HK-2 (cell line): ENCODE results near the gene SLAIN2.
A peak's percentile ranks its signal among the peaks of the same experiment; 100 is the strongest.

Experiments used
- DNase-seq: peaks from one replicate; pipeline ENCODE4 v3.0.0-alpha.2; 2018; ENCODE audit not compliant: unreplicated experiment

Gene SLAIN2

GRCh38 chr4:48334900-48335384 is 6.4 kb upstream of the SLAIN2 start:
- DNase-seq: no peak

DNA sequence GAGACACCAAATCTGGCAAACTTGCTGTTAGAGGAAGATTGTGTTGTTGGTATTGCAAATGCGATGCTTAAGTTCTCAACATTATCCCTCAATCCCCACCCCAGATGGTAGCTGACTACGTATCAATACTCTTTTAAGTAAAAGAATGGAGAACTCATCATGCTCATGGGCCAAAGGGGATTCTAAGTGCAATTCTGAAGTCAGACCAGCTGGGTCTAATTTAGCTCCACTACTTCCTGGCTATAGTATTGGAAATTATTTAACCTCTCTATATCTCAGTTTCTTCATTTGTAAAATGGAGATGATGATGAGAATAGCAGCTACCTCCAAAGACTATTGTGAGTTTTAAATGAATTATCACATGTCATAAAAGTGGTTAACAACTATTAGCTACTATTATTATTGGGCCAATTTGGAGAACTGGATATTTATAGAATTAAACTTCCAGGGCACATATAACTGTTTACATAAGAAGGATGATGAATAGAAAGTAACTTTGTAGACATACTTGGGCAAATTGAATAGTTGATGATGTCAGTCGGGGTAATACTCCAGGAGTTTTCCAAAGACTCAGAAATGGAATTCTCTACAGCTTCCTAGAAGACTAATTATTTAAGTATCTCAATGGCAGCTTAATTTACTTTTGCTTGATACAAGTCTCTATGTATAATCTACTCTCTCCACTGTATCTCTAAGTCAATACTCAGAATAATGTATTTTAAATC is 5.0 kb upstream of the SLAIN2 start:
- DNase-seq: no peak

- DNase-seq: no peak
Observed at GRCh38 chr4:48337731-48338130, 3.6 kb upstream of the SLAIN2 start.

DNA sequence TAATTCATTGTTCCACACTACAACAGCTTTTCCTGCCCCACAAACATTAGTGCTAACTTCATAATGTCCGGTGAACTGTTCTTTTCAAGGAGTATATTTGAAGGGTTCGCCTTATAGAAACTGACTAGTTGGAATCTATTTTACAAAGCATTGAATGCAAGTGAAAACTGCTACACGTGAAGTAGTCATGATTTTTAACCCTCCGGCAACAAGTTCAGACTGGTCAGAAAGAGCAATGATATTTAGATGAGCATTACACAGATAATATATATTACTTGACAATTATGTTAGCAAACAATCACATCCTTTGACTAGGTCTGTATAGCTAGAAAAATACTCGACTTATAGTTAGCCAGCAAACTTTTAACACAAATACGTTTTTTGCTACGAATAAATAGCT is 1.7 kb upstream of the SLAIN2 start:
- DNase-seq: no peak

GRCh38 chr4:48340276-48340964 is 909 bp upstream of the SLAIN2 start:
- no peak for DNase-seq

DNA sequence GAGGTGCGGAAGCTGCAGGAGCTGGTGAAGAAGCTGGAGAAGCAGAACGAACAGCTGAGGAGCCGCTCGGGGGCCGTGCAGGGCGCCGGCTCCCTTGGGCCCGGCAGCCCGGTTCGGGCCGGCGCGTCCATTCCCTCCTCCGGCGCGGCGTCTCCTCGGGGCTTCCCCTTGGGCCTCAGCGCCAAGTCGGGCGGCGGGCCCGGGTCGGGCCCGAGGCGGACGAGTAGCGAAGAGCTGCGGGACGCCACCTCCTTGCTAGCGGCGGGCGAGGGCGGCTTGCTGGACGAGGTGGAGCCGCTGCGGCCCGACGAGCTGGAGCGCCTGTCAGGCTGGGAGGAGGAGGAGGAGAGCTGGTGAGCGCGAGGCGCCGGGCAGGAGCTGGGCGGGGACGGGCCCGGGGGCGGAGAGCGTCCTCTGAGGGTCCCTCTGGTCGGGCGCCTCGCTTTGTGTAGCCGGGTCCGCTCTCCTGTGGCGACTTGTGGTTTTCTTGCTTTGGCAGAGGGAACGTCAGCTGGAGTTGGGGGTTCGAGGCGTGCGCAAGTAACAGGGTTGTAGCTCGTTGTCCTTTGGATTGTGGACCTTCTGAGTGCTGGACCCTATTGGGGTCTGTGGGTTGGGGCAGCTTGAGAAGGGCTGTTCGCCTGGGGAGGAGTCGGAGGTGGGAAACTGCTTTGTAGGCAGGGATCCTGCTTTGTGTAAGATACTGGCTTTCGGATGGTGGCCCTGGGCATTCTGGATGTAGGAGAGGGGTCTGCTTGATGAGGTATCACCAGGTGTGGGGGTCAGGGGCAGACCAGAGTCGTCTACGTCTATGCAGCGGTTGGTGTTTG is 662 bp downstream of the SLAIN2 start:
- DNase-seq: peak; percentile 75

DNA sequence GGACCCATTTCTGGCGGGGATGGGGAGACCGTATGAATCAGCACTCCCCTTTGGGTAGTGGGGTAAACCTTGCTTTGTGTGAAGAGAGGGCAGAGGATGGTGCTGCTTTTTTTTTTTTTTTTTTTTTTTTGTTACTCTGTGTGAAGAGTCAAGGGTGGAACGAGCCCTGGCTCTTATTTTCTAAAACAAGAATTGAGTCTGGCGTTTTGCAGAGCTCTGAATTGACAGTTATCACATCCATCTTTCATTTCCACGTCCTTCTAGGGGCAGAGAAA is 1.2 kb downstream of the SLAIN2 start:
- no peak for DNase-seq

GRCh38 chr4:48343035-48343434 is 1.7 kb downstream of the SLAIN2 start:
- DNase-seq: no peak

DNA sequence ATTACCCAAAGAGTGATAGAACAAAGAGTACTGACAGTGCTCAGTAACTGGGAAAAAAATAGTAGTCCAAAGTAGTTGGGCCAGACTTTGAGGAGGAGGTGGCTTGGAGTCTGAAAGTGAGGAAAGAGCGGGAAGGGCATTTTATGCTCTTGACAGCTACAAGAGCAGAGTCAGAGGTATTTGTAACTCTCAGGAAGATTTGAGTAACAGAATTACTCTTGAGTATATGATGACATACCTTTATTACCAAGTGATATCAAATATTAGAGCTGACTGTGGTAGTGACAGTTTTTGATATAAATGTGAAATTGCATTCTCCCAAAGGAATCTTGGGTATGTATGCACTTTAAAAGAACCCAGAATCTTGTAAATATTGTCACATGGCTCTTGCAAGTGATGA is 2.2 kb downstream of the SLAIN2 start:
- no peak for DNase-seq

- no peak for DNase-seq
Observed at GRCh38 chr4:48345542-48345941, 4.2 kb downstream of the SLAIN2 start.

GRCh38 chr4:48346594-48346993 is 5.3 kb downstream of the SLAIN2 start:
- no peak for DNase-seq

GRCh38 chr4:48347282-48347921 is 6.1 kb downstream of the SLAIN2 start:
- no peak for DNase-seq

GRCh38 chr4:48350871-48351270 is 9.5 kb downstream of the SLAIN2 start:
- no peak for DNase-seq

GRCh38 chr4:48352793-48353192 is 11.5 kb downstream of the SLAIN2 start:
- no peak for DNase-seq

DNA sequence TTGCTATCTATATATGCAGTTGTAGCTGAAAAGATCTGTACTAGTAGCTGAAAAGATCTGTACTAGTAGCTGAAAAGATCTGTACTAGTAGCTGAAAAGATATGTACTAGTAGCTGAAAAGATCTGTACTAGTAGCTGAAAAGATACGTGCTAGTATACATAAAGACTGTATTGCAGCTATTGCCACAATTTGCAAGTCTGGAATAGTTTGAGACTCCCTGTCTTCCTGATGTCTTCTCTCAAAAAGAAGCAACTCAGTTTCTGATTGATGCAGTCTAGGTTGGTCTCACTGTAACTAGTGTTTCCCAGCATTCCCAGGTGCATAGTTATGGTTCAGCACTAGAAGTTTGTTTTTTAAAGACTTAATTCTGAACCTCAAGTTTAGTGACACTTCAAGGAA is 15.0 kb downstream of the SLAIN2 start:
- DNase-seq: no peak

- no peak for DNase-seq
Observed at GRCh38 chr4:48360285-48361011, 19.1 kb downstream of the SLAIN2 start.

DNA sequence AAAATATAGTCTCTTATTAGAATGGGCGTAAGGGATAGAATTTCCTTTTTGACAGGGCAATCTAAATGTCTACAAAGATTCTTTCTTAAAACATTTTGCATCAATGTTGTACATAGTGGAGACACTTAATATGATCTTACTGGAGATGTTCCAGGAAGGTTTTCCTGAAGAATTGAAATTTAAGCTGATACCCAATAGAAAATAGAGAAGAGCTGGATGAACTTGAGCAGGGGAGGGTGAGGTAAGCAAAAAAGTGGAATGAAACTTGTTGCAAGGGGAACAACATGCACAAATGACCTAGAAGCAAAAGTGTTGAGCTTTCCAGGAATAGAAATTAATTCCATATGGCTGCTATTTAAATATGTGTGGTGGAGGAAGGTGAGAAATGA is 19.7 kb downstream of the SLAIN2 start:
- no peak for DNase-seq

DNA sequence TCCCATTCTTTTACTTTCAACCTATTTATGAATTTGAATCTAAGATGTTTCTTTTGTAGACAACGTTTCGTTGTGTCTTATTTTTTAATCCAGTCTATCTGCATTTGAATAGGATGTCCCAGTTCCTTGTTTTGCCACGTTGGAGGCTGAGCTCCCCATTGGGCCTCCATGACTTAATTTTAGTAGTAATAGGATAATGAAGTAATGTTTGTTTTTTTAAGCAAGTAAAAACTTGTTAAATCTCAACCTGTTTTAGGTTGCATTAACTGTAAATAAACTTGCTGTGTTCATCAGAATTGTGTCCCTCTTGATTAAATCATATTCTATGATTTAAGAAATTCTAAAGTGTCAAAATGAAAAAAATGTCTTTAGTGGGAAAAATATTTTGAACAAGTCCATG is 25.3 kb downstream of the SLAIN2 start:
- DNase-seq: no peak

- DNase-seq: no peak
Observed at GRCh38 chr4:48367016-48367415, 25.7 kb downstream of the SLAIN2 start.

DNA sequence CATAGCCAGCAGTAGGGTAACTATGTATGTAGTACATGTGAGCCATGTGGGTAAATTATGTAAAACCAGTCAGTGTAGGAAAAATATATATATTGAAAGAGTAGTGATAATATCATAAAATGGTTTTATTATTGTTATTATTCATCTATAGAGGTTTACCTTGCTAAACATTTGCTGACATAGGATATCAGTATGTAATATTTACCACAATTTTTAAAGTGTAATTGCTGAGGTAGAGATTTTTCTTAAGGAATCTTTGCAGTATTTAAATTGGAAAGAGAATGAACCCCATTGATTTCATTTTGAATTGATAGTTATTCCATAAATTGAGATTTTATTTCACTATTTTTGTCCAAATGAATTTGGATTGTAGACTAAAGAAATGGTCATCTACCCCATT is 27.1 kb downstream of the SLAIN2 start:
- no peak for DNase-seq

- DNase-seq: no peak
Observed at GRCh38 chr4:48369248-48369647, 27.9 kb downstream of the SLAIN2 start.

GRCh38 chr4:48369771-48370170 is 28.4 kb downstream of the SLAIN2 start:
- no peak for DNase-seq
